ENCODE measurements around the gene WDHD1.
"Not testable (repeated sequence)": the region's sequence is repeated elsewhere in the genome, so short reads cannot be mapped to it uniquely, and the experiment has no call there.

Gene WDHD1

DNA sequence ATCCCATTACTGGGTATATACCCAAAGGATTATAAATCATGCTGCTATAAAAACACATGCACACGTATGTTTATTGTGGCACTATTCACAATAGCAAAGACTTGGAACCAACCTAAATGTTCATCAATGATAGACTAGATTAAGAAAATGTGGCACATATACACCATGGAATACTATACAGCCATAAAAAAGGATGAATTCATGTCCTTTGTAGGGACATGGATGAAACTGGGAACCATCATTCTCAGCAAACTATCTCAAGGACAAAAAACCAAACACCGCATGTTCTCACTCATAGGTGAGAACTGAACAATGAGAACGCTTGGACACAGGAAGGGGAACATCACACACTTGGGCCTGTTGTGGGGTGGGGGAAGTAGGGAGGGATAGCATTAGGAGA is 73.3 kb downstream of the WDHD1 start:
- not testable (repeated sequence) for DNase-seq (ENCODE audit: low read depth)

DNA sequence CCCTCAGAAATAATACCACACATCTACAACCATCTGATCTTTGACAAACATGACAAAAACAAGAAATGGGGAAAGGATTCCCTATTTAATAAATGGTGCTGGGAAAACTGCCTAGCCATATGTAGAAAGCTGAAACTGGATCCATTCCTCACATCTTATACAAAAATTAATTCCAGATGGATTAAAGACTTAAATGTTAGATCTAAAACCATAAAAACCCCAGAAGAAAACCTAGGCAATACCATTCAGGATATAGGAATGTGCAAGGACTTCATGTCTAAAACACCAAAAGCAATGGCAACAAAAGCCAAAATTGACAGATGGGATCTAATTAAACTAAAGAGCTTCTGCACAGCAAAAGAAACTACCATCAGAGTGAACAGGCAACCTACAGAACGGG is 74.1 kb downstream of the WDHD1 start:
- DNase-seq (ENCODE audit: low read depth), result not testable (repeated sequence)

DNA sequence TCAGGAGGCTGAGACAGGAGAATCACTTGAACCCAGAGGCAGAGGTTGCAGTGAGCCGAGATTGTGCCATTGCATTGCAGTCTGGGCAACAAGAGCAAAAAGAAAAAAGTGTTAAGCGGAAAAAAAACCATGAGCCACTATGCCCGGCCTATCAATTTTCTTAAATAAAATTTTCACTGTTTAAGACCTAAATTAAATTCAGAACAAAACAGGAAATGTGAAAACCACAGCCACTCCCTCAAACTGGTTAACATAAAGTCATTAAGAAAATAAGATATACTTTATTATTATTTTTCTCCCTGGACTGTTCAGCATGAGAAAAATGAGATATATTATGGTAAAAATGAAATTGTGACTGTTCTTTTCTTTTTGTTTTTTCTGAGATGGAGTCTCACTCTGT is 79.7 kb downstream of the WDHD1 start:
- no peak for DNase-seq (ENCODE audit: low read depth)

DNA sequence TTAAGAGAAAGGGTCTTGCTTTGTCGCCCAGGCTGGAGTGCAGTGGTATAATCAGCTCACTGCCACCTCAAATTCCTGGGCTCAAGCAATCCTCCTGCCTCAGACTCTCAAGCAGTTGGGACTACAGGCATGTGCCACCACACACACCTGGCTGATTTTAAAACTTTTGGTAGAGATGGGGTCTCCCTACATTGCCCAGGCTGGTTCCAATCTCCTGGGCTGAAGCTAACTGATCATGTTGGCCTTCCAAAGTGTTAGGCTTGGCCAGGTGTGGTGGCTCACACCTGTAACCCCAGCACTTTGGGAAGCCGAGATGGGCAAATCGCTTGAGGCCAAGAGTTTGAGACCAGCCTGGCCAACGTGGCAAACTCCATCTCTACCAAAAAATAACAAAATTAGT is 80.4 kb downstream of the WDHD1 start:
- no peak for DNase-seq (ENCODE audit: low read depth)

DNA sequence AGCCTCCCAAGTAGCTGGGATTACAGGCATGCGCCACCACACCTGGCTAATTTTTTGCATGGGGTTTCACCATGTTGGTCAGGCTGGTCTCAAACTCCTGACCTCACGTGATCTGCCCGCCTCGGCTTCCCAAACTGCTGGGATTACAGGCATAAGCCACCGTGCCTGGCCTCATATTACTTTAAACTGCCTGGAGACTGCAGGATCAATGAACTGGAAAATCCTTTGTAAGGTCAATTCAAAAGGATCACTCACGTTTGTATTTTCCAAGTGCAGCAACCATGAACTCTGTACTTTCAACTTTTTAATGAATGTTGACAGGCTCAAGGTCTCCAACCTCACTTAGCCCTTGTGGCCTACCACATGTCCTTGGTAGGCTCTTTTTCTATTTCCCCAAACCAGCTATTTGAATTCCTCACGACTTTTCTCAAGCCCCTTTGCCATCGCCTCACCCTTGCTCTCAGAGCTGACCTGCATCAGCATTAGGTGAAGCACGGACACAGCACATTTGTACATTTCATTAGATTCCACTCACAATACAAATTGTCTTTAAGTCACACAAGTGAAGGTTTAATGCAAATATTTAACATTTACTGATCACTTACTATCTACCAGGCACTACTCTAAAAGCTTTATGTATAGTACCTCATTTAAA is 82.0 kb downstream of the WDHD1 start:
- DNase-seq (ENCODE audit: low read depth), result no peak

DNA sequence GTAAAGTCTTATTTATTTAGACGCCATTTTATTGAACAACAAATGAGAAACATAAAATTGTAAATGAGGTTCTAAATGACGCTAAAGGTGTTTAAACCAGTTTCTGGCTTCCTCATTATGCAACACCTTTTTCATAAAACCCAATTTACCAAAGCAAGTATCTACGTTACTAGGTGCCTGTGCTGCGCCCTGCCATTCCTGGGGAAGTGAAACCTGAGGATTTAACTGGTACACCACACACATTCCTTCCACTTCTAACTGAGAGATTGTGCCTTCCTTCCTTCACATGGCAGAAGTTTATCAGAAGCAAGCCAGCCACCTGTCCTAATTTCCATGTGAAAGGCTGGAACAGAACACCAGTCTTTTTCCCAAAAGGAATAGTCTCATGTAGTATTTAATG is 84.0 kb downstream of the WDHD1 start:
- no peak for DNase-seq (ENCODE audit: low read depth)

DNA sequence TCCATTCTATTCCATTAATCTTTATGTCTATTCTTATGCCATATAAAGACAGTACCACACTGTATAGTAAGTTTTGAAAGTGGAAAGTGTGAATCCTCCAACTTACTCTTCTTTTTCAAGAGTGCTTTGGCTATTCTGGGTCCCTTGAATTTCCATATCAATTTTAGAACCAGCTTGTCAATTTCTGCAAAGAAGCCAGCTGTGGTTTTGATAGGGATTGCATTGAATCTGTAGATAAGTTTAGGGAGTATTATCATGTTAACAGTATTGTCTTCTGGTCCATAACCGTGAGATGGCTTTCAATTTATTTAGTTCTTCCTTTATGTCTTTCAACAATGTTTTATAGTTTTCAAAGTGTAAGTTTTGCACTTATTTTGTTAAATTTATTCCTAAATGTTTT is 90.1 kb downstream of the WDHD1 start:
- DNase-seq (ENCODE audit: low read depth), result no peak

DNA sequence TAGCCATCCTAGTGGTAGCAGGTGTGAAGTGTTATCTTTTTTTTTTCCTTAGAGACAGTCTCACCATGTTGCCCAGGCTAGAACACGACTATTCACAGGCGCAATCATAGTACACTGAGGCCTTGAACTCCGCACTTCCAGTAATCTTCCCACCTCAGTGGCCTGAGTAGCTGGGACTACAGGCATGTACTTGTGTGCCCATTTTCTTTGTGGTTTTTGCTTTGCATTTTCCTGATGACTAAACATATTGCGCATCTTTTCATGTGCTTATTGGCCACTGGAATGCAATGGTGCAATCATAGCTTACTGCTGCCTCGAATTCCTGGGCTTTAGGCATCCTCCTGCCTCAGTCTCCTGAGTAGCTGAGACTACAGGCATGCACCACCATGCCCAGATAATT is 90.9 kb downstream of the WDHD1 start:
- peak; percentile 28 for DNase-seq (ENCODE audit: low read depth)

DNA sequence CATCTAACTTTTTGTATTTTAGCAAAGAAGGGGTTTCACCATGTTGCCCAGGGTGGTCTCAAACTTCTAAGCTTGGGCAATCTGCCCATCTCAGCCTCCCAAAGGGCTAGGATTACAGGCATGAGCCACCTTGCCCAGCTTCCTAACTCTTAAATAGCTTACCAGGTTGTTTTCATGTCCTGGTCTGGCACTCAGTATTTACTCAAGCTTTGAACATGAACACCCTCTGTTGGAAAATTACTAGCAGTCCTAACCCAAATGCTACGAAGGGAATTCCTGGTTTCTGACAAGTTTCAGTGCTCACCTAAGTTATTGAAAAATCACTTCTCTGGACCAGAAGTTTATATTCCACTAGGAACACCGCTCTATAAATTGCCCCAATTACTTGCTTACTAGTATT is 91.8 kb downstream of the WDHD1 start:
- DNase-seq (ENCODE audit: low read depth), result no peak

DNA sequence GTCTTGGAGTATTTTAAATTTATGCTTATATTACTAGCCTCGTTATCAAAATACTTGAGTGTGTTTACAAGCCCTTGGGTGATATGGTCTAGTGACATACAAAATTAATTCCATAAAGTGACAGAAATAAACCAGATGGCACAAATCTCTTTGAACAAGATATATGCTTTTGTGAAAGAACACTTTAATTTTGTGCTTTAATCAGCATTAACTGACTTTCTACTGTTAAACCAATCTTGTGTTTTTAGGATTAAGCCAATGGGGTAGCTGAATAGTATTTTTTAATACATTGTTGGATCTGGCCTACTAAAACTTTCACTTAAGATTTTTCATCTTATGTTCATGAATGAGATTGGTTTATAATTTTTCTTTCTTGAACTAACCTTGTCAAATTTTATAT is 93.9 kb downstream of the WDHD1 start:
- DNase-seq (ENCODE audit: low read depth), result no peak

DNA sequence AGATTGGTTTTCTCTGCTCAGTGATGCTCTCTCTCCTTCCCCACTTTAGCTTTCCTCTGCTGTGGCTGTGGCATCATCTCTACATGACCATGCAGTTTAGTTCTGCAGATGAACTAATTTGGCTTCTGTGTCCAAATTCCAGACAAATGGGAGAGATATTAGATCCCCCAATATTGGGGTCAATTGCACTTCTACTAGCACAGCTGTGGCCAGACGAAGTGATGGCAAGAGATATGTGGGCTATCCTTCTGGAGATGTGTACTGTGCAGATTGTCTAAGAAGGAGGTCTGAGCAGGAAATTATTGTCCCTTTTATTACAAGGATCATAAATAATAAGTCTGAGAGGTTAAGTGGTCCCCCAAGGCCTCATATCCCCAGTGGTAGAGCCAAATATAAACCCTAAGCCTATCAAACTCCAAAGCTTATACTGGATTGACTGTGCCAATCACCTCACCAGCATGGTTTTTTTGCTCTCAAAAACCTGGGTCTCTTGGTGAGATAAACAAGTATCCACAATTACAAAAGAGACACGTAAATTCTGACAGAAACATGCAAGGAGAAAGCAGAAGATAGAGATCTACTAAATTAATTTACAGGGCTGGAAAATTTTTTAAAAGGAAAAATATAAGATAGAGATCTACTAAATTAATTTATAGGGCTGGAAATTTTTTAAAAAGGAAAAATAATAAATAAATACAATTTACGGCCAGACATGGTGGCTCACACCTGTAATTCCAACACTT is 95.1 kb downstream of the WDHD1 start:
- DNase-seq (ENCODE audit: low read depth), result no peak

DNA sequence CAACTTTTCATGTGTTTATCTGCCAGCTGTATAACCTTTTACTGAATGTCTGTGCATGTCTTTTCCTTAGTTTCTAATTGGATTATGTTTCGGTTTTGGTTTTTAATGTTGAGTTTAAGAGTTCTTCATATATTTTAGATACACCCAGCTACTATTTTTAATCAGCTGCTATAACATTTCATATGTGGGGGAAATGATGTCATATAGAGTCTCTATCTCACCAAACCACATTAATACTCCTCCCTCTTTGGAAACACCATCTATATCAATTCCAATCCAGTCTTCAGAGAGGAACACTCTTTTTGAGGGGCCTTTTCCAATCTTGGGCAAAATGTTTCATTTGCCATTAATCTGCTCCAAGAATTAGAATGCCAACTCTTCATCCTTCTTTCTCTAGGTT is 95.8 kb downstream of the WDHD1 start:
- no peak for DNase-seq (ENCODE audit: low read depth)

DNA sequence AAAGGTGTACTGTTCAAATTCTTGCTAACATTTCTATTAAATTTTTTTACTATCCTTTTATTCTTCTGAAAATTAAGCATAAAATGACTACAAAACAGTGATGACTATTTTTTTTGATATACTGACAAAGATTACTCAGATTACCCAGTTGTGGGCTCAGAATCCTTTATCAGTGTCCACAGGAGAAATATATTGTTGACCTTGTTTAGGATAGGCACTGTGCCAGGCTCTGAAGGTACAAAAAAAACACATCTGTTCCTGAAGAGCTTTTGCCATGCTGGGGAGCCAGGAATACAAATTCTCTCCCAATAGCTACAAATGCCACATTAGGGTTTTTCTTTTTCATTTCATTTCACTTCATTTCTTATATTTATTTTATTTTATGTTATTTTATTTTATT is 97.3 kb downstream of the WDHD1 start:
- DNase-seq (ENCODE audit: low read depth), result no peak

DNA sequence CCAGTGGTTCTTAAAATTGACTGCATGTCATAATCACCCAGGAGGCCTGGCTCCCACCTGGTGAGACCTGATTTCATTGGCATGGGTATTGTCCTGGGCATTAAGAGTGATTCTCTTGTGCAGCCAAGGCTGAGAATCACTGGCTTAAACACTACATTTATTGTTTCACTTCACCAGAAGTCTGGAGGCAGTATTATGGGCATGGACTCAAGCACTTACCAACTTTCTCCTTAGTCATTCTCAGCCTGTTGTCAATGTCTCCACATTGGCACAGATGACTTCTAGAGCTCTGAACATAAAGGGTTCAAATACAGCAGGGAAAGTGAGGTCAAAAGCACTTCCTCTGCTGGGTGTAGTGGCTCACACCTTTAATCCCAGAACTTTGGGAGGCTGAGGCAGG is 98.7 kb downstream of the WDHD1 start:
- no peak for DNase-seq (ENCODE audit: low read depth)

DNA sequence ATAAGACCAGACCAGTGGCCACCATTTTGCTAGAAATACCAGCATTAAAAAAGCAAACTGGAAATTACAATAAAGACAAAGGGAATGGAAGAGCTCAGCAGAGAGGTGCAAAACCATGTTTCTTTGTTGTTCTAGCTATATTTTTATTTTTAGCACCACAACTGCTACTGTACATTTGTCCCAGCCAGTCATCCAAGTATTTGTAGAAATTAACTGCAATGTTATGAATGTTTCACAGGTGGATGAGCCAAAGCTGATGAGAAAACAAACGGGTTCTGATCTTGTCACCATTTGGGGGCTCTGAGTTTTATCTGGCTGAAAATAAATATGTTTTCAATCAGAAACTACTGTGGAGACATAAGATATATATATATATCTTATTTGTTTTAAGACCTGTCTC is 99.3 kb downstream of the WDHD1 start:
- no peak for DNase-seq (ENCODE audit: low read depth)

DNA sequence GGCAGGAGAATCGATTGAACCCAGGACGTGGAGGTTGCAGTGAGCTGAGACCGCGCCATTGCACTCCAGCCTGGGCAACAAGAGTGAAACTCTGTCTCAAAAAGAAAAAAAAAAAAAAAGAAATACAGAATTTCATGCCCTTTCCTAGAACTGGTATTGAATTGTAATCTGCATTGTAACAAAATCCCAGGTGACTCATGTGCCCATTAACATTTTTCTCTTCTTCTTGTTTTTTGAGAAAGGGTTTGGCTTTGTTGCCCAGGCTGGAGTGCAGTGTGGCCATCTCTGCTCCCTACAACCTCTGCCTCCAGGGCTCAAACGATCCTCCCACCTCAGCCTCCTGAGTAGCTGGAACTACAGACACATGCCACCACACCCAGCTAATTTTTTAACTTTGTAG is 100.3 kb downstream of the WDHD1 start:
- not testable (repeated sequence) for DNase-seq (ENCODE audit: low read depth)

DNA sequence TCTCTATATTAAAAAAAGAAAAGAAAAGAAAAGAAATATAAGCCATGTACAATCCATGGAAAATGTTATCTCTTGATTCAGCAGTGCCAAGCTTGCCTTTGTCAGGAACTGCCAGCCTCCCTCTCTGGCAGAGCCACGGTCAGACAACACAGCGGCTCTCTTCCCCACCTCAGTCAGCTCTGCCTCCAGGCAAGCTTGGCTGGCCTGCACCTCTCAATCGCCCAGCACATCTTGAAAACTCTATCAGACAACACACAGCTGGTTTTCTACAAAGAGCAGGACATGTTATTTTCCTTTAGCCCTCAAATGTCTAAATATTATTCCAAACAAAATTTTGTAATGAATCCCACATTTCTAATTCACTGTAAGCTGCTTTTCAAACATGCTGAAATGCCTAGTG is 104.3 kb downstream of the WDHD1 start:
- no peak for DNase-seq (ENCODE audit: low read depth)

DNA sequence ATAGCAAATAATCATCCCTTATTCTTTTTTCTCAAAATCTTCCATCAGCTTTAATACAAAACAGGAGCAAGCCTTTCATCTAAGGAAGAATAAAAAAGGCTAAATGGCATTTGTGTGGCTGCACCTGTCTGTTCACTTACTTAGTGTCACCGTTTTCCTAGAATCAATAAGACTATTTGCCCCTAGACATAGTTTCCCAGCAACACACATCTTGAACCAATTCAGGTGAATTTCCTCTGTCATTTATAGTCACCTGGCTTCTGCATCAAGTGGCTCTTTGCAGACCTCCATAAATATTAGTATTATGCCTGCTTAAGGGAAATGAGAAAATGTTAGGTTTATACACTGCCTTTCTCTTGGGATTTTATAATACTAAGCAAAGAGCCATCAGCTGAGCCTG is 106.8 kb downstream of the WDHD1 start:
- DNase-seq (ENCODE audit: low read depth), result no peak

DNA sequence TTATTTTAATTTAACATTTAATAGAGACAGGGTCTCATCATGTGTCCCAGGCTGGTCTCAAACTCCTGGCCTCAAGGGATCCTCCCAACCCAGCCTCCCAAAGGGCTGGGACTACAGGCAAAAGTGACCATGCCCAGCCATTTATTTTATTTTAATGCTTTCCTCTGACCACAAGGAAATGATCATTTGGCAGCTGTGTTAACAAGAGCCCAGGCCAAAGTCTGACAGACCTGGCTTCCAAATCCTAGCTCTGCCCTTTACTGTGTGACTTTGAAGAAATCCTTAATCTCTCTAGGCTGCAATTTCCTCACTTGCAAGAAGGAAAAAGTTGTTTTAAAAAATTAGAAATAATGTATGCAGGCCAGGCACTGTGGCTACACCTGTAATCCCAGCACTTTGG is 107.6 kb downstream of the WDHD1 start:
- DNase-seq (ENCODE audit: low read depth), result no peak

DNA sequence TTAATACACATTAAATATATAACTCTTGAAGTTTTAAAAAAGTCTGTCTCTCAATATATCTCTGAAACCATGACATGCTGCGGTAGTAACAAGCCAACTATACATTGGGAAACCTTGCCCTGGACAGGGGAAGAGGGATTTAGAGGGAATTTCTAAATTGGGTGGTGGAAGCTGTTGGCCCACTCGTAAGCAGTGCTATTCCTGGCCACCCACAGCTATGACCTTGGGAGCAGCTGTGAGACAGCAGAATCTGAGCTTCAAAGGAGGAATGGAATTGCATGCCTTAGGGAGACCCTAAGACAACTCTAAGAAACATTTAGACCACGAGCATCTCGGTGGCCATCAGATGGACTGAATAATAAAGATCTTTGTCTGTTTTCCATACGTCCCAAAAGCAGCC is 108.5 kb downstream of the WDHD1 start:
- no peak for DNase-seq (ENCODE audit: low read depth)

DNA sequence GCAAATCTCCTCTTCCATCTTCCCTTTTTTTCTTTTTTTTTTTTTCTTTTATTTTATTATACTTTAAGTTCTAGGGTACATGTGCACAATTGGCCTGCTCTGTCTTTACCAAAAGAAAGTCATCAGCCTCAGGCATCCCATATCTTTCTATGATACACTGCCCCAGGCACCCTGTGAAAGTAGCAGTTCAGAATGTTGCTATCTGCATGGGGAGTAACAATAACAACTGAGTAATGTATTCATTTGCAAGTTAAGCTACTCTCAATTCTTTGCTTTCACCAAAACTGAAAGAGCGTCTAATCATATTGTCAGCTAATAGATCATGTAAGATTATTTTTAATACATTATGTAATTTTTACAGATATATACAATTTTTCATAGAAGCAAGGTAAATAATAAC is 110.8 kb downstream of the WDHD1 start:
- DNase-seq (ENCODE audit: low read depth), result no peak

DNA sequence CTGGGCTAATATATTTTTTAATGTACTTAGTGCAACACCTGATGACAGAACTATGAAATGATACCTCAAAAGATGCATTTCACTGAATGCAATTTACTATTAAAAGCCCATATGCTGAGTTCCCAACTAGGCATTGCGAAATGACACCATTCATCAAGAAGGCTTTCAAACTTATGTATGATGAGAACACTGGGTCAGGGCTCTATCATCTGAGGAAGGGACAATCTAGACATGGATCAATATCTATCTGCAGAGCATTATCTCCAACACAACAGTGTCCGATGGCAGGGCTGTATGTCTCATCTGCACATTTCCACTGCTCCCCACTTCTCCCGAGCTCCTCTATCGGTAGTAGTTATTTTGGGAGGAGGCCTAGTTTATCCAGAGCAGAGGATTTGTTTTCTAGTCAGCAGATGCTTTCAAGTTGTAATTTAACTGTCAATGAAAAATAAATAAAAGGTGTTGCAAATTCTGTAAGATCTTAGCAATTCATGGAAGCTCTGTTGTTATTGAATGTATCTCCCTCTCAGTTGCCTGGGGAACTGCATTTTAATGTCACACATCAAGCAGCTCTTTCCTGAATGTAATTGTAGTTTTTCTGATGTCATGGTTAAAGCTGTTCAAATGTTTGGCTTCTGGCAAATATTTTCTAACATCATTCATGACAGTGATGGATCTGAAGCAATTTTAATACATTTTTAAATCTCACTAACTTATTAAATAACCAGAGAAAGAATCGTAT is 116.9 kb downstream of the WDHD1 start:
- no peak for DNase-seq (ENCODE audit: low read depth)

DNA sequence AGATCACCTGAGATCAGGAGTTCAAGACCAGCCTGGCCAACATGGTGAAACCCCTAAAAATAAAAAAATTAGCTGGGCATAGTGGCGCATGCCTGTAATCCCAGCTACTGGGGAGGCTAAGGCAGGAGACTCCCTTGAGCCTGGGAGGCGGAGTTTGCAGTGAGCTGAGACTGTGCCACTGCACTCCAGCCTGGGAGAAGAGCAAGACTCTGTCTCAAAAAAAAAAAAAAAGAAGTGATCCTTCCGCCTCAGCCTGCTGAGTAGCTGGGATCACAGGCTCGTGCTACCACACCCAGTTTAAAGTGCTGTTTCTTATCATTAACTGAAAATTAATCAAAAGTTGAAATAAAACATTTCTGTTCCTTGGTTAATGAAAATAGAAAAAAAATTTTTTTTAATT is 117.9 kb downstream of the WDHD1 start:
- not testable (repeated sequence) for DNase-seq (ENCODE audit: low read depth)
